ENCODE data around the gene FABP1.

The FABP1 gene

GRCh38 chr2:88127888-88128653 is at the start of gene FABP1:
Gene FABP1, minus strand, starts transcription at chr2:88128062. Its CDS starts 45 bp downstream, at chr2:88128017.
- no peak for DNase-seq (ENCODE audit: low read depth)
- no peak for TF ChIP-seq CTCF (IDR thresholded peaks at IDR 0.05; ENCODE audit: low read depth, low read length, missing control alignments)
- H3K4me3 ChIP-seq (ENCODE audit: low read depth, low read length) = no peak within 1 kb of the TSS
- in situ Hi-C loops (cut with HindIII; ENCODE audit: low sequenced_read_pairs) = no loop called here

GRCh38 chr2:88177556-88177955 is 49.7 kb upstream of the FABP1 start:
- H3K4me3 ChIP-seq (ENCODE audit: low read depth, low read length) = no peak overlapping the region
- in situ Hi-C loops (cut with HindIII; ENCODE audit: low sequenced_read_pairs) = no loop called here
- no peak for DNase-seq (ENCODE audit: low read depth)
- no peak for TF ChIP-seq CTCF (IDR thresholded peaks at IDR 0.05; ENCODE audit: low read depth, low read length, missing control alignments)

- in situ Hi-C loops (cut with HindIII; ENCODE audit: low sequenced_read_pairs) = no loop called here
- H3K4me3 ChIP-seq (ENCODE audit: low read depth, low read length) = no peak overlapping the region
- DNase-seq (ENCODE audit: low read depth) = no peak
- no peak for TF ChIP-seq CTCF (IDR thresholded peaks at IDR 0.05; ENCODE audit: low read depth, low read length, missing control alignments)
These were observed 48.6 kb upstream of the FABP1 start for GRCh38 chr2:88176352-88176984.

DNA sequence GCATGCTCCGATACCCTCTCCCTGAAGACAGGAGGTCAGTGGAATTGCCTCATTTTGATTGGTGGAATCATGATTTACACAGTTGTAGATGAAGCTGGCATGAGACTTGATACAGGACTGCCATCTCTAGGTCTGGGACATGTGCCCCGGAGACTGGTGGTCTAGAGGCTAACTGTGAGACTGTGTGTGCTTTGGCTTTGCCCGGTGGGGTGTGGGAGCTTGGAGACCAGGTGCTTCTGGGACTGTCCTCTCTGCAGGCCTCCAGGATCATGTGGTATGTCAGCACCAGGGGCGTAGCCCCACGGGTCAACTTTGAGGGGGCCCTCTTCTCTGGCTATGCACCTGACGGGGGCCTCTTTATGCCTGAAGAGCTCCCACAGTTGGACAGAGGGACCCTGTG is 45.0 kb upstream of the FABP1 start:
- DNase-seq (ENCODE audit: low read depth) = no peak
- H3K4me3 ChIP-seq (ENCODE audit: low read depth, low read length) = no peak overlapping the region
- TF ChIP-seq CTCF (IDR thresholded peaks at IDR 0.05; ENCODE audit: low read depth, low read length, missing control alignments) = no peak
- in situ Hi-C loops (cut with HindIII; ENCODE audit: low sequenced_read_pairs) = no loop called here

- in situ Hi-C loops (cut with HindIII; ENCODE audit: low sequenced_read_pairs) = no loop called here
- no peak for TF ChIP-seq CTCF (IDR thresholded peaks at IDR 0.05; ENCODE audit: low read depth, low read length, missing control alignments)
- no peak overlapping the region for H3K4me3 ChIP-seq (ENCODE audit: low read depth, low read length)
- DNase-seq (ENCODE audit: low read depth) = no peak
These were observed 44.1 kb upstream of the FABP1 start for GRCh38 chr2:88171966-88172365.

GRCh38 chr2:88170472-88170892 is 42.6 kb upstream of the FABP1 start:
- in situ Hi-C loops (cut with HindIII; ENCODE audit: low sequenced_read_pairs) = no loop called here
- DNase-seq (ENCODE audit: low read depth) = peak; percentile 8
- peak overlapping the region; percentile 67 for H3K4me3 ChIP-seq (ENCODE audit: low read depth, low read length)

More at GRCh38 chr2:88170472-88170892, 42.6 kb upstream of the FABP1 start:
- no peak for TF ChIP-seq CTCF (IDR thresholded peaks at IDR 0.05; ENCODE audit: low read depth, low read length, missing control alignments)
